Muscle of arm (tissue), 12 donors: ENCODE results near the gene FAM210B. TPM values are rescaled to one million over a fixed set of nuclear protein-coding genes. Genes with fewer than 3 reads are reported as not detected.
"Not testable (repeated sequence)": the region's sequence is repeated elsewhere in the genome, so short reads cannot be mapped to it uniquely, and the experiment has no call there.

Experiments used
- DNase-seq: peaks from one replicate; pipeline ENCODE4 v3.0.0-alpha.2; 2013
- polyA plus RNA-seq, 12 donors: library from polyadenylated mRNA; unstranded; fragments of 120-200 nt; gene quantifications; one replicate each; pipeline ENCODE4 v1.2.1, GENCODE V29; 2013; ENCODE audit not compliant: insufficient read length in 12 of 12

The FAM210B gene
- polyA plus RNA-seq, 12 donors = 36.7 to 188 (median 44.9) TPM

- DNase-seq = peak; percentile 74
Observed at GRCh38 chr20:56359212-56360132, 698 bp downstream of the FAM210B start.

DNA sequence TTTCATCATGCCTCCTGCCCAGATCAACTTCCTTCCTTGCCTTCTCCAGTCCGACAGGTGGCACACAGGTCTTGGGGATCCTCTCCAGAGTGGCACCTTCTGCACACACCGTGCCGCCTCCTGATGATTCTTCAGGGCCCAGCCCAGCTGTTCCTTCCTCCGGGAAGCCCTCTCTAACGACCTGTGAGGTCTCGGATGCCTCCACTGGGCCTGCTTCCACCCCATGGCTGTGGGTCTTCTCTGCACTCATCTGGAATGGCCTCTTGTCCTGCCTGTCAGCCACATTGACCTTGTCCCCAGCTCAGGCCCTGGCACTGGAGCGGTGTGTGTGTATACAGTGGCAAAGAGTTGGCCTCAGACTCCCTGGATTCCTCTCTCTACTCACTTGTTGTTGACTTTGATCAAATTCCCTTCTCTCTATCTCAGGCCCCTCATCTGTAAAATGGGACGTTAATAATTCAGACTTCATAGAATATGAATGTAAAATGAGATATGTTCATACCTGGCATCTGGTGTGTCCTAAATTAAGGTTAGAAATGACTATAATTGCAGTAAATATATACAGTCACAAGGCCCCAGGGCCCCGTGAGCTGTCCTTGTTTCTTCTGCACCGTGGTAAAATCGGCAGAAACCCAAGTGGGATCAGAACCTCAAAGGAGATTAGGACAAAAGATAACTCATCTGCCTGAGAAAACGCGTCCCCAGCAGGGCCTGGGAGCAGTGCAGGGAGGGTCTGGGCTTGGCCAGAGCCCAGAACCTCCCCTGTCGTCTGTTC, 1.5 kb downstream of the FAM210B start:
- no peak for DNase-seq

GRCh38 chr20:56360908-56361205, 2.1 kb downstream of the FAM210B start:
- DNase-seq = no peak

- no peak for DNase-seq
Observed at GRCh38 chr20:56361900-56362299, 3.1 kb downstream of the FAM210B start.

- DNase-seq = no peak
Observed at GRCh38 chr20:56362833-56363413, 4.1 kb downstream of the FAM210B start.

- DNase-seq = no peak
Observed at GRCh38 chr20:56363491-56363890, 4.7 kb downstream of the FAM210B start.

- DNase-seq = no peak
Observed at GRCh38 chr20:56368351-56369134, 9.8 kb downstream of the FAM210B start.

- DNase-seq = no peak
Observed at GRCh38 chr20:56369179-56369578, 10.4 kb downstream of the FAM210B start.

DNA sequence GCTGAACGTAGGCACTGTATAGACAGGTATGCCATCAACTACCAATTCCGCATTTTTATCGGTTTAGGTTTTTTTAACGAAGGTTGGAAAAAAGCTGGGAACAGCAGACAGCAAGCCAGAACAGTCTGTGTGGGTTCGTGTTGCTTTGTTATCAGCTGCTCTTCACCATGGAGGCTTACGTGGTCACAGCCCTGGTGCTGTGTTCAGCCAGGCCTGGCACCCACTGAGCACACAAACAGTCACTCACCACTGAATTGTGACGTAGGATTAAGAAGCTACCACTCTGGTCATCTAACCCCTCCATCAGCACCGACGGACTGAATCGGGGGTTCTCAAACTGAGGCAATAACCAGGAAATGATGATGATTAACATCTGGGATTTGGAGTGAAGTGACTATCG, 13.2 kb downstream of the FAM210B start:
- DNase-seq = no peak

DNA sequence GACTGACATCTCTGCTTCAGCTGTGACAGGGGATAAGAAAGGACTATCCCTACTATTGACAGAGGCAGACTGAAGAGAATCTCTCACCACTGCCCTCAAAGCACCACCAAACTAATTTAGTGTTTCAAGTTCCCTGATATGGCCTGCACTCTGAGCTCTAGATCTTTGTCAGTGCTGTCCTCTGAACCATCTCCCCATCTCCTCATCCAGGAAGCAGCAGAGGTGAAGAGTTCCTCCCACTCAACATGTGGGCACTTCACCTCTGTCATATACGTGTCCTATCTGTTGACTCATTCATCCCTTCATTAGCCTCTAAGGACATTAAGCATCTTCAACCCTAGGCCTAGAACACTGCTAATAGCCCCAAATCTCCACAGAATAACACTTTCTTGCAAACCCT, 14.1 kb downstream of the FAM210B start:
- no peak for DNase-seq

- no peak for DNase-seq
Observed at GRCh38 chr20:56373942-56374341, 15.2 kb downstream of the FAM210B start.

DNA sequence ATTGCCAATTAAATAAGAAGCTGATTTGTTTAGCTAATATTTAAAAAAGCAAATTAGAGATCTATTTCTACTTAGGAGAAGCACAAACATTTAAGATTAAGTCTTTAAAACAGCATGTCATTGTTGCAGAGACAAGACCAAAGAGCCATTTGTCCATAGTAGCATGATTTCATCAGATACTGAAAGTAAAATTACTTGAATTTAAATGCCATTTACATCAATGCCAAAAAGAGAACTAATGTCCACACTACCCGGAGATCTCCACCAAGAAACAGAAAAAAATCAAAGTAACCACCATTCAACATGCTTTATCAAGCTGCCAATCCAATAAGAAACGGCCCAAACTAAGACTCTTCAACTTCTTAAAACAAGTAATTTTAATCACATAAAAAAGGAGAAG, 17.6 kb downstream of the FAM210B start:
- DNase-seq = no peak

DNA sequence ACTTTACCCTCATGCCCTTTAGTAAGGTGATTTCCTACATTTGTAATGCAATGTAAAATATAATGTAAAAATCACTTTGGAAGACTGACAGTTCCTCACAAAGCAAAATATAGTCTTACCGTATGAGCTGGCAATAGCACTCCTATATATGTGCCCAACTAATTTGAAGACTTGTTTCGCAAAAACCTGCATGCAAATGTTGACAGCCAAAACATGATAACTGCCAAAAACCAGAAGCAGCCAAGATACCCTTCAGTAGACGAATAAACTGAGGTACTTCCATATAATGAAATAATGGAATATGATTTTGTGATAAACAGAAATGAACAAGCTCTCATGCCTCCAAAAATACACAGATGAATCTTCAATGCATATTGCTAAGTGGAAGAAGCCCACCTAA, 19.6 kb downstream of the FAM210B start:
- no peak for DNase-seq

GRCh38 chr20:56380375-56380774, 21.6 kb downstream of the FAM210B start:
- DNase-seq = no peak

DNA sequence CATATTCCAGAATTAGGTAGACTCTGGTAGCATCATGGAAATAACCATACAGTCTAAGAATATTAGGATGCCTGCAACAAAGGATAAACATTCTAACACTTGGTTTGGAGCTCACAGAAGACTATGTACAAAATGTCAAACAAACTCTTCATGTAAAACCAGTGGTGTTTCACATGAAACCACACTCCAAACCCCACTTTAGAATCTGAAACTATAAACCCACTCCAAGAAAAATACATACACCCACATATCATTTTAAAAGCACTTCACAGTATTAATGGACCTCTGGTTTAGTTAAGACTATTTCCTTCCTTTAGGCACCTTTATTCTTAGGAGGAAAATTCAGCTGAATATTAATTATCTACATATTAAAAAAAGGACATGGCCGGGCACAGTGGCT, 22.7 kb downstream of the FAM210B start:
- no peak for DNase-seq

- no peak for DNase-seq
Observed at GRCh38 chr20:56382696-56383095, 23.9 kb downstream of the FAM210B start.

DNA sequence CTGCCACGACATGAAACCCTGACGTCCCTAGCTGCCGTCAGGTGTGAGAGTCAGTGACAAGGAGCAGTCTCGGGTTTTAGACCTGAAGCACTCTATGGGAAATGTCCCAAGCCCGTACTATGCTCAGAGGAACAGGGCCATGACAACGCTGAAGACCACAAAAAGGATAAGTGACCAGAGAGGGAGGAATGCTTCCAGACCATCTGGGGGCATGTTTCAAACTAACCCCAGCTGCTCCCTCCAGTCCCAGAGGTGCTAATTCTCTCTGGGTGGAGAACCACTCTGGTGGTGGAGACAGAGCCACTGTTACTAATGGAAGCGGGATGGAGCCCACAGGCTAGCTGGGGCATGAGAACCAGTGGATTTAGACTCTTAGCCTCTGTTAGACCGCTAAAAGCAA, 24.6 kb downstream of the FAM210B start:
- no peak for DNase-seq

GRCh38 chr20:56385130-56385529, 26.4 kb downstream of the FAM210B start:
- DNase-seq = no peak

GRCh38 chr20:56386219-56386618, 27.4 kb downstream of the FAM210B start:
- no peak for DNase-seq

DNA sequence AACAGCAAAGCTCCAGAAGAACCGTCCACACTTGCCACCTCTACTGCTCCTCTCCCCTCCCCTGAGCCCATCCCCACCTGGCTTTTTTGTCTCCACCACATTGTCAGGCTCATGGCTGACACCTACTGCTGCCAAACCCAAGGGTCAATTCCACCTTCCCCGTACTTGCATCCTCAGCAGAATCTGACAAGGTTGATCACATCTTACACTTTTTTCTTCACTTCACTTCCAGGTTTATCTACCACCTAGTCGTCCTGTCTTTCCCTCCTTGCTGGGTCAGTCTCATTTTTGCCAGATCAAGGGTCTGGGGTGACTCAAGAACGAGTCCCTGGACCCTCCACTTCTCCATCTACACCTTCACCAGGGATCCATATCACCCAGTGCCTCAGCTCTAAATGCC, 30.1 kb downstream of the FAM210B start:
- no peak for DNase-seq

DNA sequence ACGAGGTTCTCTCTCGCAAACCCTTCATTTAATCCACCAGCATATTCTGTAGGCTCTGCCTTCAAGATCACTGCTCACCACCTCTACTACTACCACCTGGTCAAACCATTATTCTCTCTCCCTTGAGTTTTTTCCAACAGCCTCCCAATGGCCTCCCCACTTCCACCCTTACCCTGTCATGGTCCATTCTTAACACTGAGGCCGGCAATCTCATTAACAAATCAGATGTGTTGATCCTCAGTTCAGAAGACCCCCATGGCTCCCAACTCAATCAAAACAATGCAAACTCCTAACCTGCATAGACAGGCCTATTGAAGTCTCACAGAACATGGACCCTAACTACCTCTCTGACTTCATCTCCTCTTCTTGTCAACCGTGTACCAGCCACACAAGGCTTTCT, 31.0 kb downstream of the FAM210B start:
- DNase-seq = no peak

- DNase-seq = not testable (repeated sequence)
Observed at GRCh38 chr20:56390396-56390795, 31.6 kb downstream of the FAM210B start.
